H9 (cell line): ENCODE data around the gene NFATC1. TPM values are rescaled to one million over a fixed set of nuclear protein-coding genes. Genes with fewer than 3 reads are reported as not detected.

Source experiments
- DNase-seq: peaks from one replicate; pipeline ENCODE4 v3.0.0-alpha.2; 2017
- H2AFZ ChIP-seq: one replicate; pipeline ENCODE4 v1.6.1; 2013; ENCODE audit warnings: mild to moderate bottlenecking, low read length, control low read depth, moderate library complexity
- H2AK5ac ChIP-seq: 2 replicates; pipeline ENCODE4 v1.6.1; 2013; ENCODE audit warnings: low read length, control low read depth, mixed read lengths; ENCODE audit not compliant: insufficient read length
- H2BK120ac ChIP-seq: one replicate; pipeline ENCODE4 v1.6.1; 2013; ENCODE audit warnings: low read depth, mild to moderate bottlenecking, low read length, control low read depth, inconsistent platforms; ENCODE audit not compliant: poor library complexity, severe bottlenecking
- H2BK12ac ChIP-seq: 2 replicates; pipeline ENCODE4 v1.6.1; 2013; ENCODE audit warnings: low read length, control low read depth, mixed read lengths, low read depth; ENCODE audit not compliant: insufficient read length
- H2BK15ac ChIP-seq: 2 replicates; pipeline ENCODE4 v1.6.1; 2013; ENCODE audit warnings: low read depth, low read length, control low read depth
- H2BK20ac ChIP-seq: one replicate; pipeline ENCODE4 v1.6.1; 2013; ENCODE audit warnings: low read depth, mild to moderate bottlenecking, low read length, control low read depth, inconsistent platforms; ENCODE audit not compliant: poor library complexity, severe bottlenecking
- H2BK5ac ChIP-seq: 2 replicates; pipeline ENCODE4 v1.6.1; 2013; ENCODE audit warnings: low read length, control low read depth, mixed read lengths; ENCODE audit not compliant: insufficient read length
- H3K14ac ChIP-seq: 2 replicates; pipeline ENCODE4 v1.6.1; 2013; ENCODE audit warnings: low read length, control low read depth; ENCODE audit not compliant: insufficient read depth
- H3K18ac ChIP-seq: 2 replicates; pipeline ENCODE4 v1.6.1; 2013; ENCODE audit warnings: low read depth, mild to moderate bottlenecking, mixed read lengths, low read length, control low read depth; ENCODE audit not compliant: insufficient read length
- H3K23ac ChIP-seq: 2 replicates; pipeline ENCODE4 v1.6.1; 2013; ENCODE audit warnings: low read length, control low read depth, mixed read lengths, low read depth; ENCODE audit not compliant: insufficient read length
- H3K23me2 ChIP-seq: 2 replicates; pipeline ENCODE4 v1.6.1; 2013; ENCODE audit warnings: low read depth, mild to moderate bottlenecking, mixed read lengths, low read length, control low read depth; ENCODE audit not compliant: insufficient read length, poor library complexity, severe bottlenecking
- H3K27ac ChIP-seq: 2 replicates; pipeline ENCODE4 v1.5.1; 2013; ENCODE audit warnings: low read length, control low read depth, mixed read lengths, low read depth; ENCODE audit not compliant: insufficient read length
- H3K27me3 ChIP-seq: 2 replicates; pipeline ENCODE4 v1.6.1; 2013; ENCODE audit warnings: low read length, control low read depth, inconsistent platforms; ENCODE audit not compliant: insufficient read depth
- H3K4ac ChIP-seq: 2 replicates; pipeline ENCODE4 v1.6.1; 2013; ENCODE audit warnings: low read depth, mild to moderate bottlenecking, control low read depth, inconsistent platforms, low read length, moderate library complexity
- H3K4me1 ChIP-seq: 2 replicates; pipeline ENCODE4 v1.6.1; 2013; ENCODE audit warnings: low read length, control low read depth, inconsistent platforms; ENCODE audit not compliant: insufficient read depth
- H3K4me2 ChIP-seq: 2 replicates; pipeline ENCODE4 v1.6.1; 2013; ENCODE audit warnings: low read length, control low read depth, mixed read lengths; ENCODE audit not compliant: insufficient read length, insufficient read depth
- H3K56ac ChIP-seq: 2 replicates; pipeline ENCODE4 v1.6.1; 2013; ENCODE audit warnings: low read depth, mild to moderate bottlenecking, mixed read lengths, low read length, control low read depth; ENCODE audit not compliant: insufficient read length
- H3K79me1 ChIP-seq: 2 replicates; pipeline ENCODE4 v1.6.1; 2013; ENCODE audit warnings: low read depth, mild to moderate bottlenecking, moderate library complexity, low read length, control low read depth, inconsistent platforms; ENCODE audit not compliant: insufficient read depth, poor library complexity, severe bottlenecking
- H3K79me2 ChIP-seq: 2 replicates; pipeline ENCODE4 v1.6.1; 2013; ENCODE audit warnings: low read length, control low read depth, inconsistent platforms; ENCODE audit not compliant: insufficient read depth
- H3K9ac ChIP-seq: 2 replicates; pipeline ENCODE4 v1.6.1; 2013; ENCODE audit warnings: low read length, control low read depth, mixed read lengths; ENCODE audit not compliant: insufficient read length; ENCODE audit errors: extremely low read depth
- H3K9me3 ChIP-seq: one replicate; pipeline ENCODE4 v1.6.1; 2013; ENCODE audit warnings: low read depth, low read length, inconsistent platforms; ENCODE audit not compliant: control insufficient read depth
- H3T11ph ChIP-seq: one replicate; pipeline ENCODE4 v1.6.1; 2013; ENCODE audit warnings: mild to moderate bottlenecking, low read length, control low read depth, inconsistent platforms
- H4K20me1 ChIP-seq: one replicate; pipeline ENCODE4 v1.6.1; 2013; ENCODE audit not compliant: control insufficient read depth, insufficient read length, insufficient read depth
- H4K5ac ChIP-seq: 2 replicates; pipeline ENCODE4 v1.6.1; 2013; ENCODE audit warnings: low read depth, mild to moderate bottlenecking, mixed read lengths, low read length, control low read depth; ENCODE audit not compliant: insufficient read length
- H4K8ac ChIP-seq: replicated peaks from 2 replicates; pipeline ENCODE4 v1.6.1; 2013; ENCODE audit warnings: low read length, control low read depth, mixed read lengths, low read depth; ENCODE audit not compliant: insufficient read length
- H4K91ac ChIP-seq: 2 replicates; pipeline ENCODE4 v1.6.1; 2013; ENCODE audit warnings: low read depth, mild to moderate bottlenecking, moderate library complexity, mixed read lengths, low read length, control low read depth; ENCODE audit not compliant: insufficient read length
- H3K27ac Mint-ChIP-seq, 3 experiments: 2 replicates in 2 of 3; 3 replicates in 1 of 3; pipeline ENCODE4 v1.8.0; 2020 to 2021; ENCODE audit warnings: mixed read lengths in 3 of 3, mild to moderate bottlenecking in 1 of 3, moderate library complexity in 1 of 3
- H3K27me3 Mint-ChIP-seq: 2 replicates; pipeline ENCODE4 v1.8.0; 2021; ENCODE audit warnings: low read depth, mild to moderate bottlenecking, moderate library complexity, mixed read lengths
- H3K36me3 Mint-ChIP-seq, 3 experiments: 2 replicates in 2 of 3; 3 replicates in 1 of 3; pipeline ENCODE4 v1.8.0; 2020 to 2021; ENCODE audit warnings: low read depth in 3 of 3, mixed read lengths in 3 of 3; ENCODE audit not compliant: insufficient read depth in 1 of 3
- H3K4me1 Mint-ChIP-seq, 2 experiments: 2 replicates each; pipeline ENCODE4 v1.8.0; 2020; ENCODE audit warnings: mixed read lengths in 2 of 2
- H3K4me3 Mint-ChIP-seq, 2 experiments: 2 replicates in 1 of 2; 3 replicates in 1 of 2; pipeline ENCODE4 v1.8.0; 2020 to 2021; ENCODE audit warnings: mild to moderate bottlenecking in 2 of 2, mixed read lengths in 2 of 2, moderate library complexity in 1 of 2
- H3K9me3 Mint-ChIP-seq, 2 experiments: 2 replicates in 1 of 2; 3 replicates in 1 of 2; pipeline ENCODE4 v1.8.0; 2020; ENCODE audit warnings: mild to moderate bottlenecking in 2 of 2, mixed read lengths in 2 of 2, moderate library complexity in 1 of 2
- WGBS: extraction: QIAGEN DNeasy Blood & Tissue Kit; methylation state at CpG from one replicate; pipeline ENCODE4 v1.1.7; 2013; ENCODE audit warnings: missing lambda C conversion rate, low lambda C conversion rate, mixed read lengths; ENCODE audit not compliant: insufficient read length; ENCODE audit errors: extremely low coverage; 5-methylcytosine and 5-hydroxymethylcytosine counted together
- total RNA-seq: library from RNA; stranded (reverse); gene quantifications from 2 replicates; pipeline ENCODE4 v1.2.1, GENCODE V29; 2021
- TF ChIP-seq, protein P1 (sequence below): fragments of 200-600 bp; sonication (generic); conservative IDR thresholded peaks from 3 replicates; pipeline ENCODE4 v1.8.0; 2021; ENCODE audit warnings: antibody characterized with exemption, mild to moderate bottlenecking

NFATC1 gene
- total RNA-seq, 1 experiment from 2014 or later = 5.5 TPM

DNA sequence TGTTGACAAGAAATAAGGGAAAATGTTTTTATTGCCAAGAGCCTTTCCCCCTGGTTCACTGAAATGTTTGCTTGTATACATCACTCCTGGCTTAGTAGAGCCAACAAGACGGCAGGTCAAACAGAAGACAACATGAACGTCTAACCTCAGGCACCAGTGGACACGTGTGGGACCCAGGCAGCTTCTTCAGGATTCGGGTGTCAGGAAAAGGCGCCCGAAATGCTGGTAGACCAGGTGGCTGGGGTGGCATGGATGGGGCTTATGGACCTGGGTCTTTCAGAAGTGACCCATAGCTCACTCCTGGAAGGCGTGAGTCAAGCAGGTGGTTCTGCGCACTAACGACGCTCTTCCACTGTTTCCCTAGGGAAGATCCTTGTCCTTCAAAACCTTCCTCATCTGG is 23.3 kb upstream of the NFATC1 start:
- H4K8ac ChIP-seq = no peak overlapping the region
- H3T11ph ChIP-seq = no peak overlapping the region
- H4K20me1 ChIP-seq = no peaks in the 10 kb centered on the region
- no peak overlapping the region for H2BK120ac ChIP-seq
- H2BK5ac ChIP-seq = no peak overlapping the region
- H2AFZ ChIP-seq = no peak overlapping the region
- H3K4me1 ChIP-seq = no peaks in the 10 kb centered on the region
- no peak overlapping the region for H2BK12ac ChIP-seq
- no peak for DNase-seq
- H3K9me3 Mint-ChIP-seq = no peaks in the 10 kb centered on the region
- H3K27me3 ChIP-seq = no peaks in the 10 kb centered on the region
- WGBS = no CpG with 5 or more reads among the region's 10 CpGs
- H3K23me2 ChIP-seq = no peaks in the 10 kb centered on the region
- no peak overlapping the region for H3K4me3 Mint-ChIP-seq
- no peak overlapping the region for H3K23ac ChIP-seq
- no peaks in the 10 kb centered on the region for H3K9me3 ChIP-seq
- H3K4me1 Mint-ChIP-seq = peaks cover 4% of the 10 kb centered on the region in 2 experiments; a peak in 2 of 4 replicates
- TF ChIP-seq, protein P1, sequence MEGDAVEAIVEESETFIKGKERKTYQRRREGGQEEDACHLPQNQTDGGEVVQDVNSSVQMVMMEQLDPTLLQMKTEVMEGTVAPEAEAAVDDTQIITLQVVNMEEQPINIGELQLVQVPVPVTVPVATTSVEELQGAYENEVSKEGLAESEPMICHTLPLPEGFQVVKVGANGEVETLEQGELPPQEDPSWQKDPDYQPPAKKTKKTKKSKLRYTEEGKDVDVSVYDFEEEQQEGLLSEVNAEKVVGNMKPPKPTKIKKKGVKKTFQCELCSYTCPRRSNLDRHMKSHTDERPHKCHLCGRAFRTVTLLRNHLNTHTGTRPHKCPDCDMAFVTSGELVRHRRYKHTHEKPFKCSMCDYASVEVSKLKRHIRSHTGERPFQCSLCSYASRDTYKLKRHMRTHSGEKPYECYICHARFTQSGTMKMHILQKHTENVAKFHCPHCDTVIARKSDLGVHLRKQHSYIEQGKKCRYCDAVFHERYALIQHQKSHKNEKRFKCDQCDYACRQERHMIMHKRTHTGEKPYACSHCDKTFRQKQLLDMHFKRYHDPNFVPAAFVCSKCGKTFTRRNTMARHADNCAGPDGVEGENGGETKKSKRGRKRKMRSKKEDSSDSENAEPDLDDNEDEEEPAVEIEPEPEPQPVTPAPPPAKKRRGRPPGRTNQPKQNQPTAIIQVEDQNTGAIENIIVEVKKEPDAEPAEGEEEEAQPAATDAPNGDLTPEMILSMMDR = no peak
- no peak overlapping the region for H3K27ac ChIP-seq
- H4K5ac ChIP-seq = no peak overlapping the region
- no peak overlapping the region for H3K56ac ChIP-seq
- no peak overlapping the region for H3K9ac ChIP-seq
- peaks cover 2 to 12% (median 8%) of the 10 kb centered on the region in 3 experiments; a peak in 4 of 7 replicates for H3K36me3 Mint-ChIP-seq
- no peak overlapping the region for H3K4me2 ChIP-seq
- H3K27ac Mint-ChIP-seq = no peak overlapping the region
- H3K14ac ChIP-seq = no peak overlapping the region
- no peaks in the 10 kb centered on the region for H3K27me3 Mint-ChIP-seq
- no peak overlapping the region for H4K91ac ChIP-seq
- no peak overlapping the region for H3K18ac ChIP-seq
- H3K79me1 ChIP-seq = no peaks in the 10 kb centered on the region
- no peak overlapping the region for H3K4ac ChIP-seq
- H2BK15ac ChIP-seq = no peak overlapping the region
- H3K79me2 ChIP-seq = no peaks in the 10 kb centered on the region
- no peak overlapping the region for H2AK5ac ChIP-seq
- H2BK20ac ChIP-seq = no peak overlapping the region
